H1 (cell line): ENCODE results near the gene TLK2. TPM values are rescaled to one million over a fixed set of nuclear protein-coding genes. Genes with fewer than 3 reads are reported as not detected.

Experiments used
- CTCF ChIA-PET: fragments of 300-600 bp; sonication (Branson Sonifier 250); formaldehyde crosslinking; loops from one replicate; lab custom pipeline; 2021; ENCODE audit not compliant: partially characterized antibody; lab: Charles Lee
- POLR2A ChIA-PET: fragments of 300-600 bp; sonication (Branson Sonifier 250); formaldehyde crosslinking; loops from one replicate; lab custom pipeline; 2021; ENCODE audit warnings: inconsistent platforms; ENCODE audit not compliant: partially characterized antibody; lab: Charles Lee
- DNase-seq, 2 experiments: peaks; one replicate each; pipeline versions ENCODE4 v3.0.0 to v3.0.0-alpha.2; 2010 to 2022; ENCODE audit warnings: low spot score in 2 of 2, low read depth in 1 of 2, mixed read lengths in 1 of 2
- FAIRE-seq: peaks from 2 replicates; lab custom pipeline; 2011; peaks lifted over from hg19 to GRCh38; lab: Jason Lieb, UNC
- H2AFZ ChIP-seq: 2 replicates; pipeline ENCODE4 v1.8.1; 2012; ENCODE audit warnings: low read length, inconsistent platforms
- H2AK5ac ChIP-seq: 2 replicates; pipeline ENCODE4 v1.6.1; 2013; ENCODE audit warnings: low read depth, low read length
- H2BK120ac ChIP-seq: replicated peaks from 2 replicates; pipeline ENCODE3; 2013; ENCODE audit warnings: low read depth, low read length, inconsistent platforms
- H2BK12ac ChIP-seq: 2 replicates; pipeline ENCODE4 v1.6.1; 2013; ENCODE audit warnings: low read depth, low read length
- H2BK15ac ChIP-seq: 2 replicates; pipeline ENCODE4 v1.6.1; 2013; ENCODE audit warnings: low read length
- H2BK20ac ChIP-seq: 2 replicates; pipeline ENCODE4 v1.6.1; 2013; ENCODE audit warnings: low read length
- H2BK5ac ChIP-seq: 2 replicates; pipeline ENCODE4 v1.6.1; 2013; ENCODE audit warnings: low read depth, low read length
- H3K14ac ChIP-seq: 2 replicates; pipeline ENCODE4 v1.6.1; 2013; ENCODE audit warnings: inconsistent platforms; ENCODE audit not compliant: insufficient read length
- H3K18ac ChIP-seq: 2 replicates; pipeline ENCODE4 v1.6.1; 2013; ENCODE audit warnings: low read length; ENCODE audit errors: extremely low read depth
- H3K23ac ChIP-seq: 2 replicates; pipeline ENCODE4 v1.6.1; 2013; ENCODE audit warnings: inconsistent platforms; ENCODE audit not compliant: insufficient read length
- H3K23me2 ChIP-seq: 2 replicates; pipeline ENCODE4 v1.6.1; 2013; ENCODE audit warnings: low read depth, low read length
- H3K27ac ChIP-seq: 2 replicates; pipeline ENCODE4 v1.6.1; 2011; ENCODE audit warnings: low read depth, low read length, inconsistent platforms
- H3K27me3 ChIP-seq, 4 experiments: replicated peaks in 1 of 4; 1 replicate in 1 of 4; 2 replicates in 3 of 4; pipeline versions ENCODE4 v1.6.1 to v1.8.1; 2011 to 2013; ENCODE audit warnings: low read length in 3 of 4, mild to moderate bottlenecking in 3 of 4, inconsistent platforms in 2 of 4, mixed read lengths in 2 of 4, moderate library complexity in 1 of 4; ENCODE audit not compliant: control insufficient read depth in 3 of 4, insufficient read depth in 3 of 4; ENCODE audit errors: extremely low read depth in 1 of 4
- H3K36me3 ChIP-seq, 4 experiments: 2 replicates each; pipeline versions ENCODE4 v1.6.1 to v1.8.1; 2011 to 2013; ENCODE audit warnings: mild to moderate bottlenecking in 4 of 4, low read length in 3 of 4, moderate library complexity in 2 of 4, control low read depth in 1 of 4, inconsistent platforms in 1 of 4; ENCODE audit not compliant: insufficient read depth in 4 of 4, control insufficient read depth in 2 of 4
- H3K4ac ChIP-seq: replicated peaks from 2 replicates; pipeline ENCODE3; 2013; ENCODE audit warnings: low read length, low read depth, mixed read lengths, inconsistent platforms; ENCODE audit not compliant: insufficient read length
- H3K4me1 ChIP-seq, 4 experiments: replicated peaks in 1 of 4; 1 replicate in 1 of 4; 2 replicates in 3 of 4; pipeline versions ENCODE4 v1.6.1 to v1.8.1; 2011 to 2013; ENCODE audit warnings: low read length in 3 of 4, inconsistent platforms in 2 of 4, mixed read lengths in 1 of 4; ENCODE audit not compliant: insufficient read depth in 4 of 4, control insufficient read depth in 3 of 4
- H3K4me2 ChIP-seq, 2 experiments: 2 replicates each; pipeline versions ENCODE4 v1.6.1 to v1.8.1; 2011 to 2013; ENCODE audit warnings: low read depth in 2 of 2, low read length in 2 of 2, control low read depth in 1 of 2, inconsistent platforms in 1 of 2, mild to moderate bottlenecking in 1 of 2; ENCODE audit not compliant: insufficient read depth in 1 of 2
- H3K4me3 ChIP-seq, 4 experiments: fragments of 200-600, 300-600 bp in 1 of 4; sonication (generic), shearing (Covaris generic), sonication (Bioruptor Twin) in 1 of 4; 2 replicates each; pipeline versions ENCODE4 v1.5.1 to v1.8.1; 2011 to 2016; ENCODE audit warnings: low read length in 4 of 4, low read depth in 3 of 4, control low read depth in 2 of 4, inconsistent platforms in 2 of 4, mild to moderate bottlenecking in 2 of 4, mixed read lengths in 1 of 4, moderate library complexity in 1 of 4; ENCODE audit not compliant: insufficient read depth in 2 of 4; ENCODE audit errors: extremely low read depth in 1 of 4
- H3K56ac ChIP-seq: replicated peaks from 2 replicates; pipeline ENCODE3; 2013; ENCODE audit warnings: low read depth, mild to moderate bottlenecking, mixed read lengths, low read length, inconsistent platforms; ENCODE audit not compliant: insufficient read length
- H3K79me1 ChIP-seq: 2 replicates; pipeline ENCODE4 v1.6.1; 2013; ENCODE audit warnings: low read depth, low read length, control low read depth
- H3K79me2 ChIP-seq, 2 experiments: 2 replicates each; pipeline versions ENCODE4 v1.6.1 to v1.8.1; 2012 to 2013; ENCODE audit warnings: low read length in 2 of 2, mild to moderate bottlenecking in 2 of 2, inconsistent platforms in 1 of 2; ENCODE audit not compliant: insufficient read depth in 2 of 2, control insufficient read depth in 1 of 2
- H3K9ac ChIP-seq, 4 experiments: replicated peaks in 1 of 4; 1 replicate in 1 of 4; 2 replicates in 3 of 4; pipeline versions ENCODE4 v1.6.1 to v1.8.1; 2011 to 2013; ENCODE audit warnings: low read depth in 3 of 4, low read length in 3 of 4, control low read depth in 2 of 4, mild to moderate bottlenecking in 2 of 4, moderate library complexity in 2 of 4, inconsistent platforms in 1 of 4; ENCODE audit errors: extremely low read depth in 1 of 4
- H3K9me3 ChIP-seq, 2 experiments: 2 replicates each; pipeline versions ENCODE4 v1.6.1 to v1.8.1; 2012 to 2013; ENCODE audit warnings: mild to moderate bottlenecking in 2 of 2, moderate library complexity in 2 of 2, control low read depth in 1 of 2, inconsistent platforms in 1 of 2, low read depth in 1 of 2, low read length in 1 of 2, mixed read lengths in 1 of 2; ENCODE audit not compliant: insufficient read depth in 2 of 2
- H4K20me1 ChIP-seq, 2 experiments: replicated peaks in 1 of 2; 2 replicates each; pipeline versions ENCODE3 to v1.8.1; 2011 to 2013; ENCODE audit warnings: inconsistent platforms in 2 of 2, low read length in 2 of 2, mild to moderate bottlenecking in 1 of 2; ENCODE audit not compliant: insufficient read depth in 2 of 2, control insufficient read depth in 1 of 2
- H4K5ac ChIP-seq: 2 replicates; pipeline ENCODE4 v1.6.1; 2013; ENCODE audit warnings: low read length, low read depth, mixed read lengths, inconsistent platforms; ENCODE audit not compliant: insufficient read length
- H4K8ac ChIP-seq: 2 replicates; pipeline ENCODE4 v1.8.0; 2013; ENCODE audit warnings: mild to moderate bottlenecking, moderate library complexity, low read length, inconsistent platforms; ENCODE audit not compliant: insufficient read depth; ENCODE audit errors: extremely low read depth
- H4K91ac ChIP-seq: replicated peaks from 2 replicates; pipeline ENCODE3; 2013; ENCODE audit warnings: low read length, mixed read lengths, inconsistent platforms; ENCODE audit not compliant: insufficient read length
- ASH2L ChIP-seq: fragments of 200-600, 300-600 bp; sonication (generic); IDR thresholded peaks from one replicate; pipeline ENCODE4 v1.7.1; 2017; ENCODE audit warnings: low read length
- ATF2 ChIP-seq: IDR thresholded peaks from 2 replicates; pipeline ENCODE4 v1.6.1; 2012; ENCODE audit warnings: low read length, inconsistent platforms
- CBX5 ChIP-seq: fragments of 300-800, 300-1000 bp; sonication (generic); IDR thresholded peaks from 2 replicates; pipeline ENCODE4 v1.7.1; 2016; ENCODE audit warnings: antibody characterized with exemption, low read length, low read depth
- CBX8 ChIP-seq: fragments of 300-800, 300-1000 bp; sonication (generic); IDR thresholded peaks from 2 replicates; pipeline ENCODE4 v1.7.1; 2016; ENCODE audit warnings: low read depth, low read length, borderline replicate concordance
- EP300 ChIP-seq, 2 experiments: IDR thresholded peaks; 1 replicate in 1 of 2; 2 replicates in 1 of 2; pipeline ENCODE4 v1.6.1; 2011 to 2012; ENCODE audit warnings: low read depth in 2 of 2, low read length in 2 of 2, mild to moderate bottlenecking in 2 of 2, borderline replicate concordance in 1 of 2, inconsistent platforms in 1 of 2, moderate library complexity in 1 of 2
- EZH2 ChIP-seq: fragments of 200-600 bp; sonication (generic); IDR thresholded peaks from 2 replicates; pipeline ENCODE4 v1.7.1; 2012; ENCODE audit warnings: low read depth, mild to moderate bottlenecking, moderate library complexity, low read length, inconsistent platforms; ENCODE audit not compliant: severe bottlenecking
- KDM4A ChIP-seq: IDR thresholded peaks from one replicate; pipeline ENCODE4 v1.7.1; 2012; ENCODE audit warnings: low read depth, mild to moderate bottlenecking, moderate library complexity, low read length, inconsistent platforms; ENCODE audit not compliant: severe bottlenecking
- KDM5A ChIP-seq: fragments of 200-600 bp; IDR thresholded peaks from 2 replicates; pipeline ENCODE4 v1.7.1; 2012; ENCODE audit warnings: mild to moderate bottlenecking, low read length, inconsistent platforms, mixed read lengths
- POU5F1 ChIP-seq: IDR thresholded peaks from 2 replicates; pipeline ENCODE4 v1.6.1; 2011; ENCODE audit warnings: low read depth, mild to moderate bottlenecking, low read length, moderate library complexity
- RNF2 ChIP-seq: fragments of 200-900, 300-1000 bp; sonication (generic); IDR thresholded peaks from 2 replicates; pipeline ENCODE4 v1.7.1; 2016; ENCODE audit warnings: borderline replicate concordance, low read depth, mild to moderate bottlenecking, antibody characterized with exemption, low read length; ENCODE audit not compliant: poor library complexity, severe bottlenecking; ENCODE audit errors: missing control alignments
- SIX5 ChIP-seq: IDR thresholded peaks from 2 replicates; pipeline ENCODE4 v1.6.1; 2011; ENCODE audit warnings: mild to moderate bottlenecking, low read depth, low read length
- TBP ChIP-seq: IDR thresholded peaks from 2 replicates; pipeline ENCODE4 v1.6.1; 2011; ENCODE audit warnings: low read depth, low read length, improper control_type of control experiment
- WGBS, 2 experiments: shearing (Covaris generic) in 1 of 2; methylation state at CpG; one replicate each; pipeline versions ENCODE4 v1.1.6 to v1.1.7; 2013 to 2015; ENCODE audit warnings: low lambda C conversion rate in 2 of 2, mixed read lengths in 2 of 2, inconsistent platforms in 1 of 2, low coverage in 1 of 2, missing lambda C conversion rate in 1 of 2; ENCODE audit not compliant: insufficient replicate concordance in 2 of 2, insufficient coverage in 1 of 2, insufficient read length in 1 of 2; ENCODE audit errors: extremely low coverage in 1 of 2, missing lambda C conversion rate in 1 of 2; 5-methylcytosine and 5-hydroxymethylcytosine counted together
- polyA plus RNA-seq, 7 experiments: library from polyadenylated mRNA; depleted of rRNA in 3 of 7; stranded (reverse) in 5 of 7; unstranded in 2 of 7; fragments of >200 nt in 5 of 7; fragments of 200-250 nt in 2 of 7; gene quantifications; 1 replicate in 5 of 7; 2 replicates in 1 of 7; 4 replicates in 1 of 7; pipeline versions ENCODE4 v1.2.1 to v1.2.3, GENCODE V29; 2011 to 2013; ENCODE audit warnings: missing spikeins in 2 of 7, mixed read lengths in 2 of 7
- total RNA-seq: library from RNA; stranded (reverse); fragmentation: NEBNext Ultra II Directional; extraction: Animal tissue kit (Norgen Biotek cat#: 25700); gene quantifications from 2 replicates; pipeline ENCODE4 v1.2.1, GENCODE V29; 2021

The TLK2 gene
- total and polyA plus RNA-seq, 2 of the 8 experiments (the other 6 are each of a cell fraction or from before 2014, with no cell fraction given), result 43.1 to 59.9 TPM

DNA sequence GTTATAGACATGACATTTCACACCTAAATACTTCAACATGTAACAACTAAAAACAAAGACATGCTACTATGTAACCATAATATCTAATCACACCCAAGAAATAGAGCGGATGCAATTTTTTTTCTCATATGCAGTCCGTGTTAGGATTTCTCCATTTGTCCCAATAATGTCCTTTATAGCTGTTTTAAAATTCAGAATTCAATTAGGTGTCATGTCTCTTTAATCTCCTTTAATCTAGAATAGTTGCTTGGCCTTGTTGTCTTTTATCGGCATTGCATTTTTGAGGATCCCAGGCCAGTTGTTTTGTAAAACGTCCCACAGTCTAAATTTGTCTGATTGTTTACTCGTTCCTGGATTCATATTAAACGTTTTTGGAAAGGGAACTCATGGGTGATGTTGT lies 163.3 kb downstream of the TLK2 start:
- FAIRE-seq (no peak), DNase-seq (no peak)
- H3K4me3 ChIP-seq, result no peak overlapping the region
- no peak overlapping the region for H3K56ac ChIP-seq
- H2BK15ac ChIP-seq, result no peak overlapping the region
- H3K4ac ChIP-seq, result no peak overlapping the region
- ChIA-PET POLR2A (interaction anchor here (0.8 to 1.3 kb wide), 3 partner anchors 11 to 12 kb away, joined by 3 to 5 read pairs (median 4); no protein-coding TSS in a partner anchor), CTCF (interaction anchor here (3.6 kb wide), 1 partner anchor 31 kb away, joined by 15 read pairs; no protein-coding TSS in a partner anchor)
- no peak overlapping the region for H3K4me2 ChIP-seq
- no peak overlapping the region for H2BK20ac ChIP-seq
- H3K9ac ChIP-seq, result no peak overlapping the region
- no peaks in the 10 kb centered on the region for H3K36me3 ChIP-seq
- no peaks in the 10 kb centered on the region for H3K79me2 ChIP-seq
- 87% methylated on average over 6 of the region's 6 CpGs; no CpG with 5 or more reads in 1 of the 2 experiments for WGBS, 2 experiments
- no peak overlapping the region for H2AFZ ChIP-seq
- H3K23ac ChIP-seq, result no peak overlapping the region
- H3K79me1 ChIP-seq, result no peaks in the 10 kb centered on the region
- H3K9me3 ChIP-seq, result no peaks in the 10 kb centered on the region
- no peak overlapping the region for H3K18ac ChIP-seq
- H4K8ac ChIP-seq, result no peak overlapping the region
- H3K27ac ChIP-seq, result no peak overlapping the region
- H4K20me1 ChIP-seq, result no peaks in the 10 kb centered on the region
- no peak overlapping the region for H2BK12ac ChIP-seq
- H2BK120ac ChIP-seq, result no peak overlapping the region
- H3K23me2 ChIP-seq, result no peaks in the 10 kb centered on the region
- H4K91ac ChIP-seq, result no peak overlapping the region
- no peak overlapping the region for H4K5ac ChIP-seq
- no peak overlapping the region for H3K14ac ChIP-seq
- H2AK5ac ChIP-seq, result no peak overlapping the region
- no peak overlapping the region for H2BK5ac ChIP-seq
- H3K4me1 ChIP-seq, result peaks cover 0 to 2% (median 0%) of the 10 kb centered on the region in 4 experiments; a peak in 1 of 7 replicates
- H3K27me3 ChIP-seq, result no peaks in the 10 kb centered on the region
- TF ChIP-seq CBX8 (no peak), SIX5 (no peak), CBX5 (no peak), RNF2 (no peak), TBP (no peak), EP300 (IDR thresholded peaks at IDR 0.05; ENCODE audit: borderline replicate concordance in 1 of 2, low read depth in 2 of 2, low read length in 2 of 2) (no peak), EZH2 (no peak), ATF2 (no peak), KDM4A (no peak), POU5F1 (no peak), ASH2L (no peak), KDM5A (no peak)
